ENCODE results near the gene AFDN.

- TF ChIP-seq CTCF (conservative IDR thresholded peaks at IDR 0.05; ENCODE audit: low read length) = no peak
- TF ChIP-seq EZH2phosphoT487 (IDR thresholded peaks at IDR 0.05; ENCODE audit: borderline replicate concordance) = no peak
These were observed 1.7 kb downstream of the AFDN start for GRCh38 chr6:167828325-167828956.
